T-helper 17 cell (primary cell): Measurements from ENCODE around the gene KCTD10. TPM values are rescaled to one million over a fixed set of nuclear protein-coding genes. Genes with fewer than 3 reads are reported as not detected.

Source experiments
- ATAC-seq: fragments of 150-1000 bp; cut with Tn5 transposase; 2 replicates; pipeline ENCODE4 v1.10.0; 2021; ENCODE audit warnings: mild to moderate bottlenecking, moderate library complexity
- DNase-seq, 3 donors: peaks; one replicate each; pipeline versions ENCODE4 v3.0.0 to v3.0.0-alpha.2; 2020 to 2021
- H3K9me3 ChIP-seq: one replicate; pipeline ENCODE4 v1.7.0; 2013; ENCODE audit warnings: low read length, mild to moderate bottlenecking; ENCODE audit not compliant: control insufficient read depth, poor library complexity, severe bottlenecking
- H3K27ac Mint-ChIP-seq: one replicate; pipeline ENCODE4 v1.8.0; 2022; ENCODE audit warnings: mild to moderate bottlenecking, moderate library complexity, mixed read lengths
- H3K27me3 Mint-ChIP-seq: one replicate; pipeline ENCODE4 v1.8.0; 2022; ENCODE audit warnings: mixed read lengths
- H3K36me3 Mint-ChIP-seq: one replicate; pipeline ENCODE4 v1.8.0; 2022; ENCODE audit warnings: low read depth, mixed read lengths
- H3K4me1 Mint-ChIP-seq: one replicate; pipeline ENCODE4 v1.8.0; 2022; ENCODE audit warnings: mild to moderate bottlenecking, mixed read lengths
- H3K4me3 Mint-ChIP-seq: one replicate; pipeline ENCODE4 v1.8.0; 2022; ENCODE audit warnings: mild to moderate bottlenecking, moderate library complexity, mixed read lengths
- total RNA-seq, 4 donors: library from RNA in 2 of 4; stranded (reverse) in 2 of 4; gene quantifications; one replicate each; pipeline ENCODE4 v1.2.3 and lab custom pipeline; 2022 to 2026

KCTD10 gene, protein sequence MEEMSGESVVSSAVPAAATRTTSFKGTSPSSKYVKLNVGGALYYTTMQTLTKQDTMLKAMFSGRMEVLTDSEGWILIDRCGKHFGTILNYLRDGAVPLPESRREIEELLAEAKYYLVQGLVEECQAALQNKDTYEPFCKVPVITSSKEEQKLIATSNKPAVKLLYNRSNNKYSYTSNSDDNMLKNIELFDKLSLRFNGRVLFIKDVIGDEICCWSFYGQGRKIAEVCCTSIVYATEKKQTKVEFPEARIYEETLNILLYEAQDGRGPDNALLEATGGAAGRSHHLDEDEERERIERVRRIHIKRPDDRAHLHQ
- 10 to 100 TPM; 19.5 to 35.2 TPM for total RNA-seq
- 25.0 to 38.9 reads per million in 2 donors for total RNA-seq (lab: John Stamatoyannopoulos, UW)

DNA sequence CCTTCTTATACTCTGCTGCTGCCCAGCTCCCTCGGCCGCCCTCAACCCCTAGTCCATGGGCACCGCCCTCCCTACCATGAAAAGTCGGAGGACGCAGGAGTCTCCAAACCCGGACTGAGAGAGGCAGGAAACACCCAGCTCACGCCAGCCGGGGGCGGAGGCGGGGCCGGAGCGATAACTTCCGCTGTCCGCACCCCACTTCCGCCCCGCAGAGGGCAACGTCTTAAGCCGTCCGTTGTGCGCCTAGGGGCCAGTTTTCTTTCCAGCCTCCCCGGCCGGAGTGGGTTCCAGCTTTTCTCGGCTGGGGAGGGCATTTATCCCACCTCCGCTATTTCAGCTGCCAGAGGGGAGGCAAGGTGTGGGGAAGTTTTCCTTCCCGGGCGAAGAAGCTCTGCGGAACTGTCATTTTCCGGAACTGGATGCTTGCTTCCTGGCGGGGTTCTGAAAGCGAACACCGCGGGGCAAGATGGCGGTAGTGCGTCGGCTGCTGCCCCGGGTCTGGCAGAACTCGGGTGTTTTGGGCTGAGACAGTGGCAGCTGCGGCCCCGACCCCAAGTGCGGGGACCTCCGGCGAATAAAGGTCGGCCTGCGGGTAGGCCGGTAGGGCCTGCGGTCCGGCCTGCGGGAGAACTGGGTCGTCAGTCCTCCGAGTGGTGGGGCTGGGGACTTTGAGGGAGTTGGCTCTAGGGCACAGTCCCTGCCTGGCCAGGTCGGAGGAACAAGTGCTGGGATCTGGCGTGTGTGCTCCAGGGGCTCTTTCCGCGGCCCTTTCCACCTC, at the start of gene KCTD10, which contains the start of gene UBE3B:
TSS of gene KCTD10 (minus strand) at position 116 of the 778 bp plus-strand sequence. CDS start at position 78, 38 bp downstream.
TSS of gene UBE3B (plus strand) at position 450 of the 778 bp plus-strand sequence. CDS start 5,918 bp downstream, outside the sequence.
- Mint-ChIP-seq H3K36me3 (peaks cover 3% of the 10 kb centered on the region), H3K27ac (peak within 1 kb of the TSS; percentile 98), H3K4me1 (peaks cover 40% of the 10 kb centered on the region), H3K4me3 (peak within 1 kb of the TSS; percentile 99), H3K27me3 (no peaks in the 10 kb centered on the region)
- DNase-seq (peak; percentile 77 to 82 (median 80)), ATAC-seq (peak; percentile 96)
- H3K9me3 ChIP-seq: no peaks in the 10 kb centered on the region

DNA sequence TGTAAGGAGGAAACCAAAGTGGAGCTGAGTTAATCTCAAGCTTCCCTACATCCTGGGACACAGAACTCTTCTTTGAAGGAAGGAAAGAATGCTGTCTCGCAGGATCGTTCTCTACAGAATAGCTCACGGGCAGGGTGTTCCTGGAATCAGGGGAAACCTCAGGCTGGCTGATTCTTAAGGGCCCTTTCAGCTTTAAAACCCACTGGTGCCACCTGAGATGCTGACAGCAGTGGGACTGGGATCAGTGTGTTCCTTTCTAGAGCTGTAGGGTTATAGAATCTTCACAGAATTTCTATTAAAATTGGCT, 48.1 kb upstream of the KCTD10 start:
- no peak overlapping the region for H3K27ac Mint-ChIP-seq
- ATAC-seq (no peak), DNase-seq (no peak)
- no peak overlapping the region for H3K4me3 Mint-ChIP-seq
- peaks cover 7% of the 10 kb centered on the region for H3K36me3 Mint-ChIP-seq
- H3K27me3 Mint-ChIP-seq: no peaks in the 10 kb centered on the region
- H3K4me1 Mint-ChIP-seq: no peaks in the 10 kb centered on the region
- no peaks in the 10 kb centered on the region for H3K9me3 ChIP-seq

DNA sequence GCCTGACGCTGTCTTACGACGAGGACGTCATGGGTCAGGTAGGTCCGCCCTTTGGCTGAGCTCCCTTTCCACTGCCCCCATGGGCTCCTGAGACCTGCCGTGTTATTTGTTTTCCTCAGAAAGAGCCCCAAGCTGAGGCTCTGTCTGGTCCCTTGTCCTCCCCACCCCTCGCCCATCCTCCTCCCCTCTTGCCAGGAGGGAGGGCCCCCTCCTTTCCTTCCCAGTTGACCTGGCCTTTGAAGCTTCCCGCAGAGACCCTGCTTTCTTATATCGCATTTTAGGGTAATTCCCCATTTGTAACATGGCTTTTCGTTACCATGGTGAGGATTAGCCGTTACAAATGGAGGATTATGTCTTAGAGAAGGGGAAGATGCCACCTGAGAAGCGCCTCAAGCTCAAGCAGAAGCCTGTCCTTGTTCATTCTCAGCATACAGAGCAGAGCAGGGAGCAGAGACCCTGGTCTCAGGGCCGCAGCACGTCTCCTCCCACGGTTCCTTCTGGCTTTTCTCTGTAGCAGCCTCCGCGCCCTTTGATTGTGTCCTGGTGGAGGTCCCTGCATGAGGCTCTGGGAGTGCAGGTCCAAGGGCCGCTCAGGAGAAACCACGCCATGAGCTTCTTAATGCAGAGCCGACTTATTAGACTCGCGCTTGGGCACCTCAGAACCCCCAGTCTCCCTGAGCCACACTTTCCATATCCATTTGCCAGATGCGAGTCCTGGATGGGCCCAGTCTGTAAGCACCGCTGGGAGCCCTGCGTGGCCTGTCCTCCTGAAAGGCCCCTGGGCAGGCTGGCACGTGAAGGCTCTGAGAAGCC, 47.6 kb upstream of the KCTD10 start:
- H3K9me3 ChIP-seq: no peaks in the 10 kb centered on the region
- H3K4me3 Mint-ChIP-seq: no peak overlapping the region
- H3K36me3 Mint-ChIP-seq: peaks cover 7% of the 10 kb centered on the region
- no peak for ATAC-seq
- no peaks in the 10 kb centered on the region for H3K27me3 Mint-ChIP-seq
- no peak for DNase-seq
- H3K27ac Mint-ChIP-seq: no peak overlapping the region
- no peaks in the 10 kb centered on the region for H3K4me1 Mint-ChIP-seq

DNA sequence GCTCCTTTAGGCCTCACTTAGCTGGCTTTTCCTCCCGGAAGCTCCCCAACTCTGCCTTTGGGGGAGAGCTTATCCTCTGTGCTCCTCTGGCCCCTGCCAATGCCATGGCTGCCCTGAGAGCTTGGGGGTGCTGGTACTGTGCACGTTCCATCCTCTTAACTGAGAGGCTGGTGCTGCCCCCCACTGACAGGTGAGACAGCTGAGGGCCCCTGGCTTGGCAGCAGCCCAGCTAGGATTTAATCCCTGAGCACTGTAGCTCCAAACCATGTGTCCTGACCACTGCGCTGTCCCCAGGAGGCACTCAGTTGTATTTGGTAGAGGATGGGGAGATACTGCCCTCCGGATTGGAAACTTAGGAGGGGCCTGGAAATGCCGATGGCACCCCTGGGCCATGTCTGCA, 46.4 kb upstream of the KCTD10 start:
- Mint-ChIP-seq H3K27ac (no peak overlapping the region), H3K36me3 (peaks cover 7% of the 10 kb centered on the region), H3K4me1 (no peaks in the 10 kb centered on the region), H3K27me3 (no peaks in the 10 kb centered on the region), H3K4me3 (no peak overlapping the region)
- ATAC-seq (no peak), DNase-seq (no peak)
- H3K9me3 ChIP-seq: no peaks in the 10 kb centered on the region

DNA sequence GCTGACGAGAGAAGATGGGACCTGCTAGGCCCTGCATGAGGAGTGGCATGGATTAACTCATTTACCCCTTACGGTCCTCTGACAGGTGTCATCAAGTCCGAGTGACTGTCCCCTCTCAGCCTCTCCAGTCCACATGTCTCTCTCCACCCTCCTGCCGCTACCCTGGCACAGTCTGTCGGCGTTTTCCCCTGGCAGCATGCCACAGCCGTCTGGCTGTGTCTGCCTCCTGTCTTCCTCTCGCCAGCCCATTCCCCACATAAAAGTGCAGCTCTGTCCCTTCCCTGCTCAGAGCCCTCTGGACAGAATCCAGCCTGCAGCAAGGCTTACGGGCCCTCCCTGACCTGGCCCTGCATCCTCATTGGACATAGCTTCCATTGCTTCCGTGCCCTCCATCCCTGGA, 46.0 kb upstream of the KCTD10 start:
- H3K36me3 Mint-ChIP-seq: peaks cover 12% of the 10 kb centered on the region
- no peaks in the 10 kb centered on the region for H3K27me3 Mint-ChIP-seq
- H3K4me1 Mint-ChIP-seq: no peaks in the 10 kb centered on the region
- H3K4me3 Mint-ChIP-seq: no peak overlapping the region
- no peak for ATAC-seq
- H3K27ac Mint-ChIP-seq: peak overlapping the region; percentile 47
- no peaks in the 10 kb centered on the region for H3K9me3 ChIP-seq
- no peak for DNase-seq

DNA sequence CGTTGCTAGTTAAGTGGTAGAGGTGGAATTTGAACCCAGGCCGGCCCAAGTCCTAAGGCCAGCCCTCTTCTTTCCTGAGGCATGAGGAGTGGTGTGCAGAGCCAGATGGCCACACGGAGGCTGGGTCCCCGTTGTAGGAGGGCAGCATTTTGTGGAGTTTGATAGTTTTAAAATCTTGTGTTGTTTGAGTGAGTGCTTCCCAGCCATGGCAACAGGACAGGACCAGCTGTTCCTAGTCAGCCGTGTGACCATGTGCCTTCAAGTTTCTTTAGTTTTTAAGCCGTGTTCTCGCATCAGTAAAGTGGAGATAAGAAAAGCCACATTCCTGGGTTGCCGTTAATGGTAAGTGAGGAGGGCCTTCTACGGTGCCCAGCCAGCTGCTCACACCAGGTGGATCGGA, 44.7 kb upstream of the KCTD10 start:
- no peaks in the 10 kb centered on the region for H3K4me1 Mint-ChIP-seq
- H3K9me3 ChIP-seq: no peaks in the 10 kb centered on the region
- no peak for ATAC-seq
- H3K27me3 Mint-ChIP-seq: no peaks in the 10 kb centered on the region
- peaks cover 12% of the 10 kb centered on the region for H3K36me3 Mint-ChIP-seq
- H3K4me3 Mint-ChIP-seq: no peak overlapping the region
- DNase-seq: no peak
- no peak overlapping the region for H3K27ac Mint-ChIP-seq

DNA sequence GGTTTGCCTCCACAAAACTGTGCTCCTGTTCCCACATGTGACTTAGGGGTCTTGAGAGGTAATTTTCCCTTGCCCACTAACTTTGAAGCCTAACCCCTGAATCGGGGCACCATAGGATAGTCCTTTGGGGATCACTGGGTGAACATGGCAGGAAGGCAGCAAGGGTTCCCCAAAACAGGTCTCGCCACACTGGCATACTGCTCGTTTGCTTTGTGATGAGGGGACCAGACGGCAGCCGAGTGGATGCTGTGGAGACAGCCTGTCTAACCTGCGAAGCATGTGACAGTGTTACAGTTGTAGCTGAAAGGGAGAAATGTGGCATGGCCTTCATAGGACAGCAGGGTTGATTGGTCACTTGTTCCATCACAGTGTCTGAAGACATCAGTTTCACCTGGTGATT, 42.7 kb upstream of the KCTD10 start:
- ATAC-seq (no peak), DNase-seq (no peak)
- Mint-ChIP-seq H3K4me3 (no peak overlapping the region), H3K27ac (no peak overlapping the region), H3K27me3 (no peaks in the 10 kb centered on the region), H3K36me3 (peaks cover 9% of the 10 kb centered on the region), H3K4me1 (no peaks in the 10 kb centered on the region)
- H3K9me3 ChIP-seq: no peaks in the 10 kb centered on the region

DNA sequence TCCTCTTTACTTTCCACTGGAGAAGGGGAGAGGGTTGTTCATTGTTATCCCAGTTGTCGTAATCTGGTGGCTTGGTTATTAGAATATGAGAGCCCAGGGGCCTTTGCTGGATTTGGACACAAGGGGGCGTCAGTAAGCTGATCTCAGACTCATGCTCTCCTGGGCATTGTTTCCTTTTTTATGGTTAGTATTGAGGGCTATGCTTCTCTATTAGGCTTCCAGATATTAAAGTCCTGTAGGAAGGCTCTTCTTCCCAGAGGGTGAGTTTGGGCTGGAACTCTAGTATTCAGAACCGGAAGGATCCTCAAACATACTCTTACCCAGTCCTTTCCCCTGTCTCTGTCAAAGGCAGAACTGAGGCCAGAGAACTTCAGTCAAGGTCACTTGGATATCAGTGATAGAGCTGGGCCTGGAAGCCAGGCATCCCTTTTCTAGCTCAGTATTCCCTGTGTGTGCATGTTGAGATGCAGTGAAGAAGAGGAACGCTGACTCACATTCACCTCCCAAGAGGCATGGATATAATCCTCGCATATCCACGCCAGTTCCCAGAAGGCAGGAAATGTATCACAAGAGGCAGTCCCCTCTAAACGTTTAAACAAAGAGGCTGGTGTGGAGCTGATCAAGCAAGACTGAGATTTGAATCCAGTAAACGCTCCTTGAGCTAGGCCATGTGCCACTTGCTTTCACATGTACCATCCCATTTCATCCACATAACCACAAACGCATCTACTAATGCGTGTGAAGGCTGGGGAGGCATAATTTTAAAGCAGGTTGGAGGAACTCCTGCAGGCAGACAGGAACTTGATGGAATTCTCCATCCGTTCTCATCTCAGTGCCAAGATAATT, 41.9 kb upstream of the KCTD10 start:
- no peak overlapping the region for H3K4me3 Mint-ChIP-seq
- peak overlapping the region; percentile 4 for H3K27ac Mint-ChIP-seq
- peak; percentile 51 for ATAC-seq

DNA sequence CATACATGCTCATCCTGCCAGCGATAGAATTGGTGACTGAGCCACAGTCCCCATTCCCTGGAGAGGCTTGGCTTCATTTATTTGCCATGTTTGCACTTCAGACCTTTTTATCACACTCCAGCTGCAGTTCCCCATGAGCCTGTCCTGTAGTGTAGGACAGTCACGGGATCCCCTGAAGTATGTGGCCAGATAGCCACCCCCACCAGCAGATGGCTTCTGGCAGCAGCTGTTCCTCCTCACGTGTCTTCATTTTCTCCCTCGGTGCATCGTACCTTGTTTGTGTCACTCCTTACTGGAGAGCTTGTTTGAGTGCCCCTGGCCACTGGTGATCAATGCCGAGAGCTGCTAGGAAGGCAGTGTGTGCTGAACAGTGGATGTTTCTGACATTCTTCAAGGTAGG, 40.5 kb upstream of the KCTD10 start:
- H3K27ac Mint-ChIP-seq: no peak overlapping the region
- no peak overlapping the region for H3K4me3 Mint-ChIP-seq
- no peak for ATAC-seq
- no peaks in the 10 kb centered on the region for H3K9me3 ChIP-seq
- H3K4me1 Mint-ChIP-seq: no peaks in the 10 kb centered on the region
- H3K27me3 Mint-ChIP-seq: no peaks in the 10 kb centered on the region
- H3K36me3 Mint-ChIP-seq: peaks cover 8% of the 10 kb centered on the region
- no peak for DNase-seq

More for the DNA sequence above, 41.9 kb upstream of the KCTD10 start:
- H3K9me3 ChIP-seq: no peaks in the 10 kb centered on the region
- peaks cover 9% of the 10 kb centered on the region for H3K36me3 Mint-ChIP-seq
- no peaks in the 10 kb centered on the region for H3K4me1 Mint-ChIP-seq
- peak in 2 of 3 donors; percentile 16 to 43 for DNase-seq
- no peaks in the 10 kb centered on the region for H3K27me3 Mint-ChIP-seq

DNA sequence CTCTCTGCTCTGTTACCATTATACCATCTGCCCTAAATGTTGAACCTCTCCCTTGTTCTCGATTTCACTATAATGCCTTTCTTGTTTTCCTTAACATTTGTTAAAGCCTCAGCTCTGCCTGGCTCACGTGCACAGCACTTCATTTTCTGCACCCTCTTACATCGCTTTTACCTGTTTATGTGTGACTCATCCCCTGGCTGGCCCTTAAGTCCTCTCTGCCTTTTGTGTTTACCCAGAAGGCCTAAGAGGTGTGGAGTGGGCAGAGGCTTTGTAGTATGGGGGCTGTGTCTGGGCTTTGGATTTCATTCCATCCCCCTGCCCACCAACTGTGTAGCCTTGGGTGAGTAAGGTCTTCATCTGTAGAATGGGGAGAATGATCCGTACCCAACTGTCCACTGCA, 36.9 kb upstream of the KCTD10 start:
- Mint-ChIP-seq H3K27ac (peak overlapping the region; percentile 66), H3K36me3 (peaks cover 25% of the 10 kb centered on the region), H3K4me1 (peaks cover 2% of the 10 kb centered on the region), H3K4me3 (no peak overlapping the region), H3K27me3 (no peaks in the 10 kb centered on the region)
- DNase-seq (no peak), ATAC-seq (no peak)
- H3K9me3 ChIP-seq: no peaks in the 10 kb centered on the region

DNA sequence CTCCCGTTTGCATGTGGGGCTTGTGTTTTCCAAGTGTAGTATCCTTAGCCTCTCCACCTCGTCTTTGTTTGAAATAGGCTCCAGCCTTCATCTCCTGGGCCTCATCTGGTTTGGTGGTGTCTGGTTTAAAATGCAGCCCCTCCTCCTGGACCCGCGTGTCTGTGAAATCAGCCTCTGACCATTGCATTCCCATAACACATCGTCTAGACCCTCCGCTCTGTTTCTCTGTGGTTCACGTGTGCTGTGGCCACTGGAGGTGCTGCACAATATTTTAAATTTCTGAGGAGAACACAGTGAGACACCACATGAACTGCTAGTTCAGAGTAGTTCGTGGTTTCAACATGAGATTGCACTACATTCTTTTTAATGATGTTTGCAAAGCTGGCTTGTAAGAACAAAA, 36.0 kb upstream of the KCTD10 start:
- ATAC-seq (no peak), DNase-seq (no peak)
- Mint-ChIP-seq H3K4me1 (peaks cover 2% of the 10 kb centered on the region), H3K36me3 (peaks cover 23% of the 10 kb centered on the region), H3K27ac (no peak overlapping the region), H3K4me3 (no peak overlapping the region), H3K27me3 (no peaks in the 10 kb centered on the region)
- no peaks in the 10 kb centered on the region for H3K9me3 ChIP-seq

DNA sequence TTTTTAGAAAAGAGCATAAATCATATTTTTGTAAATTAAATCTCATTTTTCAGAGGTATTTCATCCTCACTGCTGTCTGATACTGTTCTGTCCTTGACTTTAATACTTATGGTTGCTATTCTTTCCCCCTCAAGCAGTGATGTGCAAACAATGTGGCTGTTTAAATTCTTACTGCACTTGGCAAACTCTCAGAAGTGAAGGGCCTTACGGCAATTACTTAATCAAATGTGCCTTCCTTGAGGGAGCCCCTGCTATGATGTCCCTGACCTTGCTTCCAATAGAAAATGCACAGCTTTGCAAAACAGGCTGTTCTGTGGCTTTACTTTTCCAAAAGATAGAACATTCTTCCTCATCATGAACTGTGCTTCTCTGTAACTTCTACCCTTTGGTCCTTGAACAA, 35.5 kb upstream of the KCTD10 start:
- H3K36me3 Mint-ChIP-seq: peaks cover 23% of the 10 kb centered on the region
- H3K4me3 Mint-ChIP-seq: no peak overlapping the region
- peaks cover 2% of the 10 kb centered on the region for H3K4me1 Mint-ChIP-seq
- no peak for DNase-seq
- H3K27ac Mint-ChIP-seq: no peak overlapping the region
- H3K27me3 Mint-ChIP-seq: no peaks in the 10 kb centered on the region
- no peak for ATAC-seq
- no peaks in the 10 kb centered on the region for H3K9me3 ChIP-seq
